SK-N-SH treated with all-trans-retinoic acid at 6 μM for 48 hours (cell line): ENCODE results near the gene WDR62.

ENCODE experiments used
- PATZ1 ChIP-seq: fragments of 250-450 bp; sonication (Bioruptor Pico); IDR thresholded peaks from 2 replicates; pipeline ENCODE4 v1.8.0; 2020; ENCODE audit warnings: mild to moderate bottlenecking, moderate library complexity, borderline replicate concordance
- SNAI2 ChIP-seq: fragments of 250-450 bp; sonication (Bioruptor Pico); IDR thresholded peaks from 2 replicates; pipeline ENCODE4 v1.5.0; 2020; ENCODE audit warnings: mild to moderate bottlenecking, moderate library complexity
- ZNF565 ChIP-seq: fragments of 450-650 bp; formaldehyde crosslinking; conservative IDR thresholded peaks from 2 replicates; pipeline ENCODE4 v1.5.0; 2020; ENCODE audit warnings: low read depth, mild to moderate bottlenecking, moderate library complexity

DNA sequence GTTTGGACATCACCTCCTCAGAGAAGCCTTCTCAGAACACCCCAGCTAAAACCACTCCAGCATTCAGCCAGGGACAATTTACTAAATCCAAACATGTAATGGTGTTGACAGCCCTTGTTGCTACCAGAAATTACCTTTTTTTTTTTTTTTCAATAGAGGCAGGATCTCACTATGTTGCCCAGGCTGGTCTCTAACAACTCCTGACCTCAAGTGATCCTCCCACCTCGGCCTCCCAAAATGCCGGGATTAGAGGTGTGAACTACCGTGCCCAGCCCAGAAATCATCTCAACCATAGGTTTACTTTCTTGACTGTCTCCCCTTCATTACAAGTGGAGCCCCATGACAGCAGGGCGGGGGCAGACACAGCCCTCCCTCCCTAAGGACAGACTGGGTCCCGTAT is 31.3 kb upstream of the WDR62 start:
- TF ChIP-seq SNAI2 (no peak), ZNF565 (CRISPR knock-in tag) (no peak), PATZ1 (CRISPR knock-in tag) (no peak)
